ENCODE results near the gene IVNS1ABP. TPM values are rescaled to one million over a fixed set of nuclear protein-coding genes. Genes with fewer than 3 reads are reported as not detected.

IVNS1ABP gene
- polyA plus RNA-seq, 2 of the 4 experiments (the other 2 are of a cell fraction): 71.4 to 72.0 TPM

DNA sequence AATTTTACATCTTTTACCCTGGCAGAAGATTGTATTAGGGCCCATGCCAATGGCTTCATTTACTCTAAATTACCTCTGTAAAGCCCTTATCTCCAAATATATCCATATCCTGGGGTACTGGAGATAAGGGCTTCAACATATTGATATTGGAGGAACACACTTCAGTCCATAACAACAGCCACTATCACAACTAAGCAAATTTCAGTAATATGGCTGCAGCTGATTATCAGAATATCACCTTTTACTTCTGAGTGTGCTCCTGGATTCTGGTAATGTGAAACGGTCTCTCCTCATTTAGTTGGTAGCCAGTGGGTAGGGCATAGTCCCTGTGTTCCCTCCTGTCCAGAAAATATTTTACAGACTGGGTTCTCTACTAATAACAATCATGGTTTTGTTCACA lies 53.3 kb downstream of the IVNS1ABP start:
- H3K27ac ChIP-seq: no peak overlapping the region
- H3K4me3 ChIP-seq: no peak overlapping the region
- POLR2A ChIA-PET: no interaction called here
- no peaks in the 10 kb centered on the region for H3K9me3 ChIP-seq
- peaks cover 8% of the 10 kb centered on the region; the same call in 2 of the 3 replicates for H3K4me1 ChIP-seq
- no peak for ATAC-seq
- H3K4me2 ChIP-seq: no peak overlapping the region
- 19% methylated on average over 1 of the region's 1 CpG for WGBS (ENCODE audit: missing lambda C conversion rate)
- no peak for TF ChIP-seq RFX5 (IDR thresholded peaks at IDR 0.05)
- TF ChIP-seq, protein P1, sequence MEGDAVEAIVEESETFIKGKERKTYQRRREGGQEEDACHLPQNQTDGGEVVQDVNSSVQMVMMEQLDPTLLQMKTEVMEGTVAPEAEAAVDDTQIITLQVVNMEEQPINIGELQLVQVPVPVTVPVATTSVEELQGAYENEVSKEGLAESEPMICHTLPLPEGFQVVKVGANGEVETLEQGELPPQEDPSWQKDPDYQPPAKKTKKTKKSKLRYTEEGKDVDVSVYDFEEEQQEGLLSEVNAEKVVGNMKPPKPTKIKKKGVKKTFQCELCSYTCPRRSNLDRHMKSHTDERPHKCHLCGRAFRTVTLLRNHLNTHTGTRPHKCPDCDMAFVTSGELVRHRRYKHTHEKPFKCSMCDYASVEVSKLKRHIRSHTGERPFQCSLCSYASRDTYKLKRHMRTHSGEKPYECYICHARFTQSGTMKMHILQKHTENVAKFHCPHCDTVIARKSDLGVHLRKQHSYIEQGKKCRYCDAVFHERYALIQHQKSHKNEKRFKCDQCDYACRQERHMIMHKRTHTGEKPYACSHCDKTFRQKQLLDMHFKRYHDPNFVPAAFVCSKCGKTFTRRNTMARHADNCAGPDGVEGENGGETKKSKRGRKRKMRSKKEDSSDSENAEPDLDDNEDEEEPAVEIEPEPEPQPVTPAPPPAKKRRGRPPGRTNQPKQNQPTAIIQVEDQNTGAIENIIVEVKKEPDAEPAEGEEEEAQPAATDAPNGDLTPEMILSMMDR (IDR thresholded peaks at IDR 0.05): no peak
- TF ChIP-seq EHMT2 (IDR thresholded peaks at IDR 0.05; ENCODE audit: low read depth): no peak
- TF ChIP-seq BHLHE40 (IDR thresholded peaks at IDR 0.05; ENCODE audit: low read depth, low read length): no peak
- no peak for TF ChIP-seq EHF (CRISPR knock-in tag; IDR thresholded peaks at IDR 0.05)
- TF ChIP-seq HOXB5 (CRISPR knock-in tag; IDR thresholded peaks at IDR 0.05): no peak
- FAIRE-seq: no peak
- CTCF ChIA-PET: interaction anchor here (0.7 kb wide), 3 partner anchors 80 to 680 kb away, joined by 3 read pairs; no protein-coding TSS in a partner anchor
- no peak for DNase-seq (ENCODE audit: low read depth in 1 of 2, low spot score in 1 of 2)

DNA sequence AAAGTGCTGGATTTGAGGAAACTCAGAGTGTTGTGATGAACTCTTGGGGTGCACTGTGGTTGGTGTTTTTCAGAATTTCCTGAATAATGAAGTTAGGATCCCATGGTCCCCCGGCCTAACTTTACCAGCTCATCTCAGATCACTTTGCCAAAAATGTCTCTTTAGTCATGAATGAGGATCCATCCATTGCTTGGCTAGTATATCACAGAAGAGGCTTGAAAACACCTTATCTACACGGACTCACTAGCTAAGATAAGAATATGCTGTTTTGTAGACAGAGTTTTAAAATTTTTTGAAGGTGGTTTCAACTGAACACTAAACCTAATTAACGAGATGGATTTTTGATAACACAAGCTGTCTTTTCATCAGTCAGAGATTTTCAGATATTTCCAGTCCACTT lies 53.8 kb downstream of the IVNS1ABP start:
- CTCF ChIA-PET: interaction anchor here (0.6 to 0.7 kb wide), 3 partner anchors 205 to 681 kb away, joined by 3 read pairs; no protein-coding TSS in a partner anchor
- POLR2A ChIA-PET: no interaction called here
- Histone ChIP-seq H3K4me3 (no peak overlapping the region), H3K9me3 (no peaks in the 10 kb centered on the region), H3K4me2 (no peak overlapping the region), H3K27ac (no peak overlapping the region), H3K4me1 (peaks cover 8% of the 10 kb centered on the region; the same call in 2 of the 3 replicates)
- DNase-seq (ENCODE audit: low read depth in 1 of 2, low spot score in 1 of 2) (no peak), ATAC-seq (no peak), FAIRE-seq (no peak)
- 59% methylated on average over 3 of the region's 3 CpGs for WGBS (ENCODE audit: missing lambda C conversion rate)
- TF ChIP-seq FOSB (CRISPR knock-in tag; IDR thresholded peaks at IDR 0.05) (no peak), TFCP2L1 (CRISPR knock-in tag; IDR thresholded peaks at IDR 0.05) (no peak), RARB (CRISPR knock-in tag; IDR thresholded peaks at IDR 0.05) (no peak), PHF8 (IDR thresholded peaks at IDR 0.05; ENCODE audit: borderline replicate concordance, low read depth) (no peak), SMC3 (IDR thresholded peaks at IDR 0.05) (no peak), MAFK (IDR thresholded peaks at IDR 0.05; ENCODE audit: partially characterized antibody) (no peak), RNF2 (IDR thresholded peaks at IDR 0.05; ENCODE audit: borderline replicate concordance, low read depth) (no peak), JUNB (IDR thresholded peaks at IDR 0.05) (no peak), TP53 (CRISPR knock-in tag; IDR thresholded peaks at IDR 0.05) (no peak), KDM1A (IDR thresholded peaks at IDR 0.05; ENCODE audit: low read depth) (no peak), MYC (IDR thresholded peaks at IDR 0.05; ENCODE audit: borderline replicate concordance, low read length) (no peak), FOXS1 (CRISPR knock-in tag; IDR thresholded peaks at IDR 0.05) (no peak), EP300 (IDR thresholded peaks at IDR 0.05) (no peak), NFE2L2 (conservative IDR thresholded peaks at IDR 0.05; ENCODE audit: low read length) (no peak)
- TF ChIP-seq, protein P1 (IDR thresholded peaks at IDR 0.05): no peak
- TF ChIP-seq, protein P2, sequence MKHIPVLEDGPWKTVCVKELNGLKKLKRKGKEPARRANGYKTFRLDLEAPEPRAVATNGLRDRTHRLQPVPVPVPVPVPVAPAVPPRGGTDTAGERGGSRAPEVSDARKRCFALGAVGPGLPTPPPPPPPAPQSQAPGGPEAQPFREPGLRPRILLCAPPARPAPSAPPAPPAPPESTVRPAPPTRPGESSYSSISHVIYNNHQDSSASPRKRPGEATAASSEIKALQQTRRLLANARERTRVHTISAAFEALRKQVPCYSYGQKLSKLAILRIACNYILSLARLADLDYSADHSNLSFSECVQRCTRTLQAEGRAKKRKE (CRISPR knock-in tag; IDR thresholded peaks at IDR 0.05; ENCODE audit: low read depth): no peak
- TF ChIP-seq, protein P3, sequence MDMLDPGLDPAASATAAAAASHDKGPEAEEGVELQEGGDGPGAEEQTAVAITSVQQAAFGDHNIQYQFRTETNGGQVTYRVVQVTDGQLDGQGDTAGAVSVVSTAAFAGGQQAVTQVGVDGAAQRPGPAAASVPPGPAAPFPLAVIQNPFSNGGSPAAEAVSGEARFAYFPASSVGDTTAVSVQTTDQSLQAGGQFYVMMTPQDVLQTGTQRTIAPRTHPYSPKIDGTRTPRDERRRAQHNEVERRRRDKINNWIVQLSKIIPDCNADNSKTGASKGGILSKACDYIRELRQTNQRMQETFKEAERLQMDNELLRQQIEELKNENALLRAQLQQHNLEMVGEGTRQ (IDR thresholded peaks at IDR 0.05): no peak
- TF ChIP-seq, protein P4, sequence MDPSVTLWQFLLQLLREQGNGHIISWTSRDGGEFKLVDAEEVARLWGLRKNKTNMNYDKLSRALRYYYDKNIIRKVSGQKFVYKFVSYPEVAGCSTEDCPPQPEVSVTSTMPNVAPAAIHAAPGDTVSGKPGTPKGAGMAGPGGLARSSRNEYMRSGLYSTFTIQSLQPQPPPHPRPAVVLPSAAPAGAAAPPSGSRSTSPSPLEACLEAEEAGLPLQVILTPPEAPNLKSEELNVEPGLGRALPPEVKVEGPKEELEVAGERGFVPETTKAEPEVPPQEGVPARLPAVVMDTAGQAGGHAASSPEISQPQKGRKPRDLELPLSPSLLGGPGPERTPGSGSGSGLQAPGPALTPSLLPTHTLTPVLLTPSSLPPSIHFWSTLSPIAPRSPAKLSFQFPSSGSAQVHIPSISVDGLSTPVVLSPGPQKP (IDR thresholded peaks at IDR 0.05; ENCODE audit: low read depth, low read length): no peak
